Measurements from ENCODE around the gene CDK6. TPM values are rescaled to one million over a fixed set of nuclear protein-coding genes. Genes with fewer than 3 reads are reported as not detected.

The CDK6 gene
- total and polyA plus RNA-seq, 9 of the 15 experiments (the other 6 are each of a cell fraction or from before 2014, with no cell fraction given): 7.6 to 109 (median 44.4) TPM

GRCh38 chr7:92657391-92657790, 179.0 kb downstream of the CDK6 start:
- in situ Hi-C loops (cut with MboI): no loop called here
- CTCF ChIA-PET (ENCODE audit: low intra/inter-chr PET ratio): no interaction called here

More at GRCh38 chr7:92657391-92657790, 179.0 kb downstream of the CDK6 start:
- no TSS peak for BruUV-seq (replicated peaks)
- WGBS (ENCODE audit: insufficient coverage, low coverage, missing lambda C conversion rate): 68% methylated on average over 1 of the region's 1 CpG
- DNase-seq (ENCODE audit: extremely low read depth in 1 of 4, low spot score in 3 of 4): no peak
- intact Hi-C loops (cut with micrococcal nuclease): no loop called here
- Histone ChIP-seq H3K4me2 (ENCODE audit: insufficient read depth, low read length) (no peak overlapping the region), H3K36me3 (ENCODE audit: control insufficient read depth, insufficient read depth, low read length) (peaks cover 20% of the 10 kb centered on the region), H3K27me3 (ENCODE audit: control insufficient read depth in 2 of 2, insufficient read depth in 2 of 2, low read length in 2 of 2) (no peaks in the 10 kb centered on the region), H3K4me1 (replicated peaks in 1 of 2; ENCODE audit: control insufficient read depth in 2 of 2, insufficient read depth in 2 of 2, low read length in 2 of 2) (no peaks in the 10 kb centered on the region; a peak in 2 of 5 replicates), H3K9ac (ENCODE audit: insufficient read depth in 1 of 2, low read depth in 2 of 2, low read length in 2 of 2) (no peak overlapping the region), H3K9me3 (replicated peaks; ENCODE audit: control insufficient read depth, insufficient read depth, low read depth, low read length) (no peaks in the 10 kb centered on the region), H4K20me1 (replicated peaks; ENCODE audit: control insufficient read depth, insufficient read depth, low read length) (no peaks in the 10 kb centered on the region), H3K9me1 (ENCODE audit: control insufficient read depth, insufficient read depth, low read length) (no peaks in the 10 kb centered on the region), H2AFZ (ENCODE audit: low read depth, low read length) (no peak overlapping the region), H3K79me2 (ENCODE audit: control insufficient read depth, insufficient read depth, low read length) (no peaks in the 10 kb centered on the region), H3K4me3 (no peak overlapping the region), H3K27ac (ENCODE audit: extremely low read depth, low read depth, low read length) (no peak overlapping the region)
- ATAC-seq: no peak
- no peak for FAIRE-seq
- TF ChIP-seq ILF3 (IDR thresholded peaks at IDR 0.05; ENCODE audit: borderline replicate concordance): no peak
- no peak for TF ChIP-seq KHSRP (IDR thresholded peaks at IDR 0.05)
- TF ChIP-seq EP400 (IDR thresholded peaks at IDR 0.05): no peak
- no peak for TF ChIP-seq NCOA6 (IDR thresholded peaks at IDR 0.05)
- TF ChIP-seq MXI1 (IDR thresholded peaks at IDR 0.05; ENCODE audit: low read depth, low read length): no peak
- TF ChIP-seq, protein P1, sequence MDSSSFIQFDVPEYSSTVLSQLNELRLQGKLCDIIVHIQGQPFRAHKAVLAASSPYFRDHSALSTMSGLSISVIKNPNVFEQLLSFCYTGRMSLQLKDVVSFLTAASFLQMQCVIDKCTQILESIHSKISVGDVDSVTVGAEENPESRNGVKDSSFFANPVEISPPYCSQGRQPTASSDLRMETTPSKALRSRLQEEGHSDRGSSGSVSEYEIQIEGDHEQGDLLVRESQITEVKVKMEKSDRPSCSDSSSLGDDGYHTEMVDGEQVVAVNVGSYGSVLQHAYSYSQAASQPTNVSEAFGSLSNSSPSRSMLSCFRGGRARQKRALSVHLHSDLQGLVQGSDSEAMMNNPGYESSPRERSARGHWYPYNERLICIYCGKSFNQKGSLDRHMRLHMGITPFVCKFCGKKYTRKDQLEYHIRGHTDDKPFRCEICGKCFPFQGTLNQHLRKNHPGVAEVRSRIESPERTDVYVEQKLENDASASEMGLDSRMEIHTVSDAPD (CRISPR knock-in tag; IDR thresholded peaks at IDR 0.05): no peak
- no peak for TF ChIP-seq KAT7 (CRISPR knock-in tag; IDR thresholded peaks at IDR 0.05; ENCODE audit: borderline replicate concordance)
- TF ChIP-seq GTF2E2 (tag; IDR thresholded peaks at IDR 0.05): no peak
- no peak for TF ChIP-seq SIN3A (IDR thresholded peaks at IDR 0.05; ENCODE audit: borderline replicate concordance in 2 of 2, control insufficient read depth in 1 of 2, low read depth in 2 of 2, low read length in 2 of 2)
- no peak for TF ChIP-seq HMGN3 (IDR thresholded peaks at IDR 0.05; ENCODE audit: borderline replicate concordance, extremely low read depth, insufficient read length, low read depth, low read length)
- TF ChIP-seq RBM15 (IDR thresholded peaks at IDR 0.05; ENCODE audit: insufficient read depth, low read length): no peak
- POLR2A ChIA-PET: no interaction called here

Measured in K562 (cell line).